NCI-H2171 treated with DMSO at 0.1 percent for 48 hours (cell line): ENCODE measurements around the gene MAP7D1.

Source experiments
- DNase-seq: peaks from one replicate; lab custom pipeline; 2025; lab: John Stamatoyannopoulos, UW

MAP7D1 gene

DNA sequence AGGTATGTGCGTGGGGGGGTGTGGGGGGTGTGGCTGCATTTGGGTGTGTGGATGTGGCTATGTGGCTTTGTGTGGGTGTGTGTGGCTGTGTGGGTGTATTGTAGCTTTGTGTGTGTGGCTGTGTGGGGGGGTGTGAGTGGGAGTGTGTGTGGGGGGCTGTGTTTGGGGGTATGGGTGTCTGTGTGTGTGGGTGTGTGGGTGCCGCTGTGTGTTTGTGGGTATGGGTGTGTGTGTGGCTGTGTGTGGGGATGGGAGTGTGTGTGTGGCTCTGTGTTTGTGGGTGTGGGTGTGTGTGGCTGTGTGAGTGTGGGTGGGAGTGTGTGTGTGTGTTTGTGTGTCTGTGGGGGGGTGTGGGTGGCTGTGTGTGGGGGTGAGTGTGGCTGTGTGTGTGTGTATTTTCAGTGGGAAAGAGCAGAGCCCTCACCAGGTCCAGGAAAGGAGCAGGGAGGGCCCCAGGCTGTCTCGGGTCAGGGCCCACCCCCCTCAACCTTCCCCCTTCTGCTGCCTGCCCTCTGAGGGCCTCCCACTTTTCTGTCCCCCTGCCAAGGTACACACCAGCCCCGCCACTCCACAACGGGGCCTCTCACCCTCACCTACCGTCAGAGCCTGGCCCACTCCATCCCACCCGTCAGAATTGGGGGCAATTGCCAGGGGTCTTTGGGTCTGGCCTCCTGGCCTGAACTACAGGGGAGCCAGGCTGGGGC is 29.0 kb upstream of the MAP7D1 start:
- no peak for DNase-seq

DNA sequence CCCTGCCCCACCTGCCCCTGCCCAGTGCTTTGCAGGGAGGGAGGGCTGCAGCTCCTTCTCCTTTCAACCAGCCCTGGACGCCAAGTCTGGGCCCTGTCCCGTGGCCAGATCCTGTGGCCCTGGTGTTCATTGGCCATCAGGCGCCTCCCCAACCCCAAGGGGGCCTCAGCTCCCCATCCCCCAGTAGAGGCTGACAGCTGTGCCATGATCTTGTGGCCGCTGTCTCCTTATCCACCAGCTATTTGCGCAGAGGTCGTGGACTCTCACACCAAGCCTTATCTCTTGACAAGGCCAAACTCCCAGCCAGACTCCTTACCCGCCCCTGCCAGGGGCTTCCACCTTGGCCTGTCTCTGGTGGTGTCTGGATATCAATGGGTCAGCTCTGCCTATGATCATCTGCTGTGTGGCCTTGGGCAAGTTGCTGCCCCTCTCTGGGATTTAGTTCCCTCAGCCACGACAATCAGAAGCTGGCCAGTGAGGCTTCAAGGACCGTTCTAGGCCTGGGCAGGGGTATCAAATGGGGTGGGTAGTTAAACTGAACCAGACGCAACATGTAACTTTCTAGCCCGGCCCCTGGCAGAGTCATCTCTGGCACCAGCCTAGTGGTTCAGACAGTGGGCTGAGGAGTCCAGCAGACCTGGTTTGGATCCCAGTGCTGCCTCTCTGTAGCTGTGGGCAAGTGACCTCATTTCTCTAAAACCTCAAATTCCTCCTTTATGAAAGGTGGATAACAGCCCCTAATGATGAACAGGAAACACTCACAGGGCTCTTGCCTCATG is 27.6 kb upstream of the MAP7D1 start:
- DNase-seq: no peak

DNA sequence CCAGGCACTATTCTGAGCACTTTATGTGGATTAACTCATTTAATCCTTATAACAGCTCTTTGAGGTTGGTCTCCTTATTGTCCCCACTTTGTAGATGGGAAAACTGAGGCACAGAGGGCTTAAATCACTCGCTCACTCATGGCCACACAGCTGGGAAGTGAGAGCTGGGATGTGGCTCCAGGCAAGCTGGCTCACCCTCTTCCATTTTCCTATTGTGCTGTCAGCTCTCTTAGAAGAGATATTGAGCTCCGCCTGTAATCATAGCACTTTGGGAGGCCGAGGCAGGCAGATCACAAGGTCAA is 27.1 kb upstream of the MAP7D1 start:
- DNase-seq: no peak

DNA sequence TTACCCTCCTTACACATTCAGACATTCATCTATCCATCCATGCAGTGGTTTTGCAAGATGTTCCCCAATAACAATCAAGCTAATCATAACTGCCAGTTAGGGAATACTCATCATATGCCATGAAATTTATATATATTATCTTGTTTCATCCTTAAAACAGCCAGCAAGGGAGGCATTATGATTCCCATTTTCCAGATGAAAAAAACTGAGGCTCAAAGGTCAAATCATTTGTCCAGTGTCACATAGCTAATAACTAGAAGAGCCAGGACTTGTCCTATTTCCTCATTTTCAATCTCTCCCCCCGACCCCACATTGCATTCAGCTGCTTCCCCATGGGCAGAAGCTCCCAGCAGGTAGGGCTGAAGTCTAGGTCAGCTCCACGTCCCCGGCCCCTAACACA is 23.9 kb upstream of the MAP7D1 start:
- no peak for DNase-seq

DNA sequence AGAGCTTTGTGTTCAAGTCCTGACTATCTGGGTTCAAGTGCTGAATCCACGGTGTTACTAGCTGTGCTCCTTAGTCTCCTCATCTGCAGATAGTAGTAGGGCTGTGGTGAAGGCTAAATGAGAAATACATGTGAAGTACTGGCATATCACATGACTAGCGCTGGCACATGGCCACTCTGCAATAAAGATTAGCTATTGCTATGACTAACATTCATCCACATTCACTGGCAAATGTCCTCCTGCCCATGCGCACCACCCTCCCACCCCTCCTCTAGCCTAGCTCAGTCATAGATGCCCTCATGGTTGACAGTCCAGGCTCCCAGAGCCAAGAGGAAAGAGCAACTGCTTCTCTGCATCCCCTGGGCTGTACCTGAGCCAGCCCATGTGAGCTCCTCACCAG is 22.5 kb upstream of the MAP7D1 start:
- peak; percentile 66 for DNase-seq

DNA sequence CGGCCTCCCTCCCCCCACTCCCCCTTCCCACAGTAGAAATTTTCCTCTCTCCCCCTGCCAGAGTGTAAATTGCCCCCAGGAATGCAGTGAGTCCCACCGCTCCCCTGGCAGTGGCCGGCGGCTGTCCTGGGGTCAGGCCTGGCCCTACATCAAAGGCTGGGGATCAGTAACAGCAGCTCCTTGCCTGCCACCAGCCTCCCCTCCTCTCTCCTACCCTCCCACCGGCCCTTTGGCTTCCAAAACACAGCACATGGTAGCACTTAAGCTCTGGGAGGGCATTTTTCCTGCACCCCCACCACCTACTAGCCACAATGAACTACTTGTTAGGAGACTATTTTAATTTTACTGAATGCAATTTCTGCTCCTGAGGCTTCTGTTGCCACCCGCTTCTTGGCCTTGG is 21.9 kb upstream of the MAP7D1 start:
- DNase-seq: no peak

DNA sequence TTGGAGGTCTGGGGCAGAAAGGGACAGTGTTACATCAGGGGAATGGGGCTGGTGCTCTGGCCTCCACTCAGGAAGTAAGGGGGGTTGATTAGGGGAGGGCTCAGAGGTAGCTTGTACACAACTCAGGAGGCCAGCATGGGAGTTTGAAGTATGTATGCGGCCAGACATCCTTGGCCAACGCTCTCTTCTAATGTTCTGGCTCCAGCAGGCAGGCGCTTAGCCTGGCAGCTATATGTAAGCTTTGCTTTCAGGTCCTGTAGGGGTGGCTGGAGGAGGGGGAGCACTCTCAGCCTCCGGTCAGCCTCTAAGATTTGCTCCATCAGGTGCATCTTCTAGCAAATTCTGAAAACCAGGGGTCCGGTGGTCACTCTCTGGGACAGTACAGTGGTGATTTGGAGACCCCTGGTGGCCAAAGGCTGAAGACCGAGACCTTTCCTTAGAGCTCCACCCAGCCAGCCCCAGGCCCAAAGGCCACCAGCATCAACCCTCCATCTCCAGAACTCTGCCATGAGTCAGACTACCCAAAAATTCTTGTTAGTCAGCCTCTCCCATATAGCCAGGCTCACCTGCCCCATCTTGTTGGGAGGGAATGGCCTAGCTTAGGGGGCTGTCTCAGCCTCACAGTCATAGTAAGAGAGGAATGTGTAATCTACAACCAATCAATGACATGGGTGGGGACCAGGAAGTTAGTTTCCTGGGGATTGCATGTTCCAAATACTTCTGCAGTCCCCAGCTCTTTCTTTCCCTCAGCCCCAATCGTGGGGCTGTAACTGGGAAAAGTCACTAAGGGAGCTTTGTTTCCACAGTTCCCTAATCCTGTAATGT is 21.2 kb upstream of the MAP7D1 start:
- DNase-seq: no peak

DNA sequence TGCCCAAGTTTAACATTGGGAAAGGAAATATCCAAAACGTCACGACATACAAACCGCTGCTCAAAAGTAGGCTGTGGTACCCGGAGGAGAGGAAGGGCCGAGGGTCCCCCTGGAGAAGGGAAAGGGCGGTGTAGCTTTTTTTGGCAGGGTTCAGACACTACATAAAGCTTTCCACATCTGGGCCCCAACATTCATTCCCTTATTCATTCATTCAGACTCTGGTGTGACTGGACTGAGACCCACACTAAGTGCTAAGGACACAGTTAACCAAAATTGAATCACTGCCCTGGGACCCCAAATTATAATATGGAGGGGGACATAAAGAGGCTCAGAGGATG is 20.7 kb upstream of the MAP7D1 start:
- no peak for DNase-seq

DNA sequence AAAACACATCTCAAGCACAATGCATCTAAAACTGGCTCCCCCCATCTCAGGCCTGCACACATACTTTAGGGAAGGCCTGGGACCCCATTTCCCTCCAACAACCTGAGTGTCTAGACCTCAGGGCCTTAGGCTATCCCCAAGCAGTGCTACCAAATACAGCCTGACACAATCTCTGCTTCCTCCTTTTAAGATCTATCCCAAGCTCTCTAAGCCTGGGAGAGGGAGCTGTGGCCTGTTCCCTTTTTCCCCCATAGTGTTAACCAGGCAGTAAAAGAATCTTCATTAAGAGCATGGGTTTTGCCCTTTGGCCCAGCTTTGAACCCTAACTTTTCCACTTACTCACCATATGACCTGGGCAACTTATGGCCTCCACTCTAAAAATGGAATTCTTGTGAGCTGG is 20.2 kb upstream of the MAP7D1 start:
- DNase-seq: no peak

DNA sequence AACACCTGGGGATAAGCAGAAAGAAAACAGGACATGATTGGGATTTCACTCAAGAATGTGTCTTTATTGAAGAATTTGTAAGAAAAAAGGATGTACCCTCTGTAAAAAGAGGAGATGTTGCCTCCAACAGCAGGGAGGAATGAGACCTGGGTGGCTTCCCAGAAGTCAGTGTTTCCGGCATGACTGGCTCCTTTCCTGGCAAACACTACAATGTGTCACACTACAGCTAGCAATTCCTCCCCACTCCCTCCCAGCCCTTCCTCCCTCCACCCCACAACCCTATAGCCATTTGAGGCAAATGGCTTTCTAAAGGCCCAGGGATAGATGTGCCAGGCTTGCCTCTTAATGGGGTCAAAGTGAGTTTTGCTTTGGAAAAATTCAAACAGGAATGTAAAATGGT is 19.4 kb upstream of the MAP7D1 start:
- DNase-seq: no peak

DNA sequence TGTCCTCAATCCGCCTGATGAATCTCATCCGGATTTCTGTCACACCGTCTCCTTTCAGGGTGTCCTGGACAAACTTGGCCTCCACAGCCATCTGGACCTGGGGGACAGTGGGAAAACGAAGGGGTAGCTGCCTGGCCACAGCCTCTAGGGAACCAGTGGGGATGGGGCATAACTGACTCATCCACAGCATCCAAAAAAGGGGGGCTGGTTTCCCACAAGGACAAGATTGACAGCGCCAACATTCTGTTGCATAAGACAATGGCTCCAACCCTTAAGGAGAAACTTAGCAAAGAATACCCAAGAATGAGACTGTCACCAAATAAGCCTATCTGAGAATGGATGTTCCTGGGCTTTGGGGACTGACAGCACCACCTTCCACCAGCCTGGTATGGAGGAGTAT is 18.7 kb upstream of the MAP7D1 start:
- no peak for DNase-seq

DNA sequence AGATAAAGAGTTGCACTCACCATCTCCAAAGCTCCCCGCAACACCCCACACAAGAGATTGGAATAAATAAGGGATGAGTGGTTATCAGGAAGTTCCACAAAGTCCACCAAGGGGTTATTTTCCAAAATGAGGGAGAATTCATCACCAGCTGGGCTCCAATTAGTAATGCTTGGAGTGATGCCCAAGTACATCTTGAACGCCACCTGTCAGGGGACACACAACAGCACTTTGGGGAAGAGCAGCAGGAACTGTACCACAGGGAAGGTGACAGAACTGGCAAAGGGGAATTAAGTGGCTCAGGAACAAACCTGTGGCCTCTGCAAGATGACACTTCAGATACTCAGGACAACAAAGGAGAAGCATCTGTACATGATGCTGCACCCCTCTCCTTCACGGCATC is 18.2 kb upstream of the MAP7D1 start:
- DNase-seq: peak; percentile 98

DNA sequence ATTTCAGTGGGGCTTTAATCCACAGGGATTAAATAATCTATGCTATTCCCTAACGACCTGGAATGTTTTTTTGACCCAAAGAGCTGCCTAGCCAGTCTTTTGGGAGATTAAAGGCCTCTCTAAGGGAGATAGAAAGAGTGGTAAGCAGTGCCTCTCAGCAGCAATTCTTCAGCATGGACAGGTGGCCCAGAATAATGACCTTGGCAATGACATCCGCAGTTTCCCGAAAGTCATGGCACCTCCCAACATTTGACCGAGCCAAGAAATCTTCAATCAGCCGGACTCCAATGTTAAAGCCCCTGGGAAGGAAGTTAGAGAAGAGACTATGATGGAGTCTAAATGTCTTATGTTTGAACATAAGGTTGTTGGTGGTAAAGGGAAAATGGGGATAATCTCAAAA is 16.4 kb upstream of the MAP7D1 start:
- no peak for DNase-seq

DNA sequence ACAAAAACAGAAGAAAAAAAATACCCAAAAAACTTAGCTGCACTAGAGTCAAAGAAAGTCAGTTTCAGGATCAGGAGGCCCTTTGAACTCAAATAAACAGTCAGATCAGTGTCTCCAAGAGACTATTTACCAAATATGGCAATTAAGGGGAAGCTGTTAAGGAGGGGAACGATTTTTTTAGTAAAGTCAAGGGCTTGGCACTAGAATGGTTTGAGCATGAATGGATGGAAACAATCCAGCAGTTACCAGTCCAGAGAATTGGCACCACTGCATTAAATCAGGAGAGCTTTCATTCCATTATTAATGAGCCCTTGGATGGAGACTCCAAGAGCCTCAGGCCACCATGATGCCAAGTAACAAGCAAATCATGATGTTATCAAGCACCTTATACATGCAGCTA is 13.8 kb upstream of the MAP7D1 start:
- DNase-seq: peak; percentile 38

DNA sequence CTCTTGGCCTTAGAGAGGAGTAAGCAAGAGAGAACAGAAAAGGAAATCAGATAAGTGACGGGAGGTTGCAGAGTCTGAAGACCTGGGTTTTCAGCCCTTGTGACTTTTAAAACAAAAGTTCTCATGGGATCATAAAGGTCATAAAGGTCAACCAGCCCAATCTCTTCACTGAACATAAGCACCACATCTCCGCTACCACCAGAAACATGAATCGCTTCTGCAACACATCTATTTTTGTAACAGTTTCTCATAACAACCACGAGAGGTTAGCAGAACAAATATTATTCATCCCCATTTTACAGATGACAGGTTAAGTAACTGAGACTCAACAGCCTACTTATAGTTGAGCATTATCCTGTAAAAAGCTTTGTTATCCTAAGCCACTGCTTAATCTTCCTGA is 12.5 kb upstream of the MAP7D1 start:
- no peak for DNase-seq

DNA sequence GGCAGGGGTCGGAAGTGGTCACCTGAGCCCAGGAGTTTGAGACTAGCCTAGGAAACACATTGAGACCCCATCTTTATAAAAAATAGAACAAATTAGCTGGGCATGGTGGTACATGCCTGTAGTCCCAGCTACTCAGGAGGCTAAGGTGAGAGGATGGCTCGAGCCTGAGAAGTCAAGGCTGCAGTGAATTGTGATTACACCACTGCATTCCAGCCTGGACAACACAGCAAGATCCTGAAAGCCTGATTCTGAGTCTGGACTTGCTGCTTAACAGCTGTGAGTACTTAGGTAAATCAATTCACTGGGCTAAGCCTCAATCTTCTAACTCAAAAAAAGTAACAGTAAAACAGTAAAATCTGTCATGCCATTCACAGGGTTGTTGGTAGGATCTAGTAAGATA is 11.5 kb upstream of the MAP7D1 start:
- DNase-seq: no peak

DNA sequence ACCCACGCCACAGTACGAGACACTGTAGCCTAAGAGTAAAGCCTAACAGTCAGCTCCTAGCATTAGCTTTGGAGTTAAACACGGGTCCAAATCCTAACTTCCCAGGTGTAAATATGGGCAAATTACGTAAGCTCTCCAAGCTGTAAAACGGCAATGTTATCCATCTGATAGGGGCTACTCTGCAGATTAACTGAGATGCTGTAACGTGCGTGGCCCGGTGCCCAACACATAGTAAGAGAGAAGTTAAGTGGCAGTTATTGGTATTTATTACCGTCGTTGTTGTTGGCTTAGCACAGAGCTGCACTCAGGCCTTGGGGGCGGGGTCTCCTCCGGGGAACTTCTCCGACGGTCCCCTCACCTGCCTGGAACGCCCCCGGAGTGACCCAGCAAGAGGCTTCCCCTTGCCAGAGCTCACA is 7.1 kb upstream of the MAP7D1 start:
- no peak for DNase-seq

DNA sequence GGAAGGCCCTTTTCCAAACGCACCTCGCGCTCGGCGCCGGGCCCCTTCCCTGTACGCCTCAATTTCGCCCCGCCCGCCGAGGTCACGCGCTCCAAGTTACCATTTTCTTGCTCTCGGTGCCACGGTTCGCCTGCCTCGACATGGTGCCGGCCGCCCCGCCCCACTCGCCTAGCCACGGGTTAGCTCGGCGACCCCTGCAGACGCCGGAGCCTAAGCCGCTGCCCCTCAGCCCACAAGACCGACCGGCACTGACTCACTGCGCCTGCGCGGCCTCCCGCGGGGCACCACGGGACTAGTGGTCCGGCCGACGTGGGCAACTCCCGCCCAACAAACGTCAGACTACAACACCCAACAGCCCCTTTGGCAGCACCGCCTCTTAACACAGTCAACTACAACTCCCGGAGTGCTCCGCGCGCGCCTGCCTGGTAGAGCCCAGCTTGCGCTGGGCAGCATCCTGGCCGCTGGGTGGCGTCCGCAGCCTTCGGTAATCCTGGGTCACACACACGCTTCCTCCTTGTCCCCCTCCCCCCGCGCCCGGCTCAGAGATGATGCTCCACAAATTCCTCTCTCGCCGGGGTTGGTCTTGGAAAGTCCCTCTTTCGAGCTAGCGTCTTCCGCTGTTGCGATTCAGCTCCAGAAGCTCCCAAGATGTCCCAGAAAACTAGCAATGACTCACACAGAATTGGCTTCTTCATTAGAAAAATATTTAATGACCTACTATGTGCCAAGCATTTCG is 6.6 kb upstream of the MAP7D1 start, which contains the start of gene TRAPPC3:
Gene TRAPPC3, minus strand, starts transcription at position 250 of the 736 bp plus-strand sequence. Its CDS starts 108 bp downstream, at position 142.
- DNase-seq: peak; percentile 100

DNA sequence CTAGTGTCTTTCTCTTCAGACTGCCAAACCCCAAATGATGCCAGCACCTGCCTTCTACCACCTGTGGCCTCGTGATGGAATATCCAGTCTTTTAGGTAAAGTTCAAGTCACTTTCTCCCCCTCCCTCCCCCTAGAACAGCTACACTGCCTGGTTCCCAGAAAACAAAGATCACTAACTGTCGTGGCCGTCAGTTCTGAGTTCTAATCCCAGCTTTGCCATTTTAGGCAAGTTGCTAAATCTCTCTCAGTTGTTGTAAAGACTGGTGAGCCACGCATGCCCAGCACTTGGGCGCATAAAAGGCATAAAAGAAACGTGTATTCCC is 6.0 kb upstream of the MAP7D1 start:
- DNase-seq: no peak

DNA sequence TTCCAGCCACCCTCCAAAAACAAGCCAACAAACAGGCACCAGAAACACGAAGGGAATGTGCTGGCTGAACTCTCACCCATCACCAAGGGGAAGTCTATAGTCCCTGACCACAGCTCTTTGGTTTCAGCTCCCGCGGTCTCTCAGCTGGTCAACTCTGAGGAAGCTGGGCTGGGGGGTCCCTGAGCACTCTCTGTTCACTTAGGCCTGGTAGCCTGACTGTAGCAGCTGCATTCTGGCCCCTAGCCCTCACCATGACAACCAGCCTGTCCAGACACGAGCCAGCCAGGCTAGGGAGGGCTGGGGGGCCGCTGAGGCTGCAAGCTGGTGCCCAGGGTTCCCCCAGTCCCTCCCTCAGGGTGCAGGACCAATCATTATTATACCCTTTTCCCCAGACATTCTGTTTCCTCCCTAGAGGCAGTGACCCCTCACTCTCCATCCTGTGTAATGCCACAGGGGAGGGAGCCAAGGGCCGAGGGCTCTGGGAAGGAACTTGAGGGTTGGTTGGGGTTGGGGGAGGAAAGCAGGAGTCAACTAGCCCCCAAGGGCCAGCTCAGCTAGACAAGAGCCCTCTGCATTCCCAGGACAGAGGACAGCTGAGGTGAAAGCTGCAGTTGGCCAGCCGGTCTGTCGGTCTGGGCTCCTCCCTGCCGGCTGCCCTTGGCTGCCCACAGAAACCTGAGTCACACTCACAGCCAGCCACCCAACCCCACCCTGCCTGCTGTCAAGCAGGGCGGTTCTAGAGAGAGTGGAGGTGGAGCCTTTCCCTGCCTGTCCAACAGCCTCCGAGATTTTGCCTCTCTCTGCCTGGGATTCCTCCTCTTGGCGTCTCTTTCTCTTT is 5.4 kb upstream of the MAP7D1 start:
- peak; percentile 88 for DNase-seq

DNA sequence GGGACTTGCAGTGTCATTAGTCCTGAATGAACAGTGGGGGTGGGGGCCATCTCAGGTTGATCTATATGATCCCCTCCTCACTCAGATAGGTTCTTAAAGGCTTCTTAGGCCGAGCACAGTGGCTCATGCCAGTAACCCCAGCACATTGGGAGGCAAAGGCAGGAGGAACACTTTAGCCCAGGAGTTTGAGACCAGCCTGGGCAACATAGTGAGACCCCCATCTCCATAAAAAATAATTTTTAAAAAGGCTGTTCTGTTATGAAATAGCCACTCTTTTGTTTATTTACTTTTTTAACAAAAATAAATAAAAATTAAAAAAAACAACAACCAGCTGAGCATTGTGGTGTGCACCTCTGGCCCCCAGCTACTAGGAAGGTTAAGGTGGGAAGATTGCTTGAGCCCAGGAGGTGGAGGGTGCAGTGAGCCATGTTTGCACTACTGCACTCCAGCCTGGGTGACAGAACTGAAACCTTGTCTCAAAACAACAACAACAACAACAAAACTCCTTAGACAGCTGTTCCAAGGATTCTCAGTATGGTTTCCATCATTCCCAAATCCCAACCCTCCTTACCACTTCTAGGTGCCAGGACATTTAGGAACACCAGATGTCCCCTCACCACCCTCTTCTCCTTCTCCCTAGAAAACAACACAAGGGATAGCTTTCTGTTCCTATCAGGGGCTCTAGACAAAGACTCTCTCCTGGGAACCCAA is 4.7 kb upstream of the MAP7D1 start:
- peak; percentile 14 for DNase-seq
